HG03139 (cell line): ENCODE measurements around the gene CCDC8.
"Not testable (repeated sequence)": the region's sequence is repeated elsewhere in the genome, so short reads cannot be mapped to it uniquely, and the experiment has no call there.

Experiments
- ATAC-seq: cut with Tn5 transposase; IDR thresholded peaks from one replicate; pipeline ENCODE4 v1.9.1; 2021; ENCODE audit not compliant: unreplicated experiment

The CCDC8 gene

GRCh38 chr19:46383846-46384245, 29.5 kb downstream of the CCDC8 start:
- ATAC-seq: no peak

GRCh38 chr19:46383171-46383815, 30.1 kb downstream of the CCDC8 start:
- ATAC-seq: no peak

GRCh38 chr19:46381756-46382345, 31.5 kb downstream of the CCDC8 start:
- ATAC-seq: no peak

- ATAC-seq: no peak
These were observed 32.0 kb downstream of the CCDC8 start for GRCh38 chr19:46381346-46381745.

- no peak for ATAC-seq
These were observed 32.7 kb downstream of the CCDC8 start for GRCh38 chr19:46380690-46381089.

GRCh38 chr19:46378268-46378667, 35.1 kb downstream of the CCDC8 start:
- ATAC-seq: no peak

- ATAC-seq: no peak
These were observed 36.9 kb downstream of the CCDC8 start for GRCh38 chr19:46376241-46377153.

- ATAC-seq: not testable (repeated sequence)
These were observed 37.8 kb downstream of the CCDC8 start for GRCh38 chr19:46375476-46376067.

GRCh38 chr19:46374536-46375475, 38.6 kb downstream of the CCDC8 start:
- ATAC-seq: no peak

- ATAC-seq: no peak
These were observed 39.6 kb downstream of the CCDC8 start for GRCh38 chr19:46373491-46374359.

GRCh38 chr19:46372901-46373490, 40.4 kb downstream of the CCDC8 start:
- ATAC-seq: no peak

GRCh38 chr19:46371371-46371901, 41.9 kb downstream of the CCDC8 start:
- ATAC-seq: no peak

GRCh38 chr19:46369817-46370216, 43.5 kb downstream of the CCDC8 start:
- no peak for ATAC-seq

- ATAC-seq: no peak
These were observed 45.2 kb downstream of the CCDC8 start for GRCh38 chr19:46368116-46368515.

- ATAC-seq: no peak
These were observed 45.9 kb downstream of the CCDC8 start for GRCh38 chr19:46367426-46367825.

- no peak for ATAC-seq
These were observed 46.6 kb downstream of the CCDC8 start for GRCh38 chr19:46366620-46367292.

- no peak for ATAC-seq
These were observed 47.8 kb downstream of the CCDC8 start for GRCh38 chr19:46365561-46365960.

- no peak for ATAC-seq
These were observed 49.0 kb downstream of the CCDC8 start for GRCh38 chr19:46364359-46364758.
